IPS-20b (cell line): ENCODE data around the gene BPIFA2.

Experiments used
- H3K27ac ChIP-seq: one replicate; pipeline ENCODE4 v1.5.1; 2013; ENCODE audit warnings: low read length
- H3K27me3 ChIP-seq: 2 replicates; pipeline ENCODE4 v1.6.1; 2013; ENCODE audit warnings: mild to moderate bottlenecking, low read length, inconsistent platforms; ENCODE audit not compliant: insufficient read depth
- H3K36me3 ChIP-seq: 2 replicates; pipeline ENCODE4 v1.6.1; 2013; ENCODE audit warnings: low read depth, mild to moderate bottlenecking, inconsistent platforms, low read length, moderate library complexity; ENCODE audit not compliant: insufficient read depth
- H3K4me1 ChIP-seq: 2 replicates; pipeline ENCODE4 v1.6.1; 2013; ENCODE audit warnings: mild to moderate bottlenecking, control low read depth, inconsistent platforms, low read length, moderate library complexity; ENCODE audit not compliant: insufficient read depth
- H3K4me3 ChIP-seq: 2 replicates; pipeline ENCODE4 v1.5.1; 2013; ENCODE audit warnings: mild to moderate bottlenecking, low read length, inconsistent platforms
- H3K9ac ChIP-seq: 2 replicates; pipeline ENCODE4 v1.6.1; 2013; ENCODE audit warnings: low read depth, mild to moderate bottlenecking, inconsistent platforms, low read length, moderate library complexity
- H3K9me3 ChIP-seq: 2 replicates; pipeline ENCODE4 v1.6.1; 2013; ENCODE audit warnings: mild to moderate bottlenecking, low read depth, low read length, inconsistent platforms; ENCODE audit not compliant: insufficient read depth

BPIFA2 gene

GRCh38 chr20:33203444-33203843 lies 35.5 kb downstream of the BPIFA2 start:
- H3K9me3 ChIP-seq: no peaks in the 10 kb centered on the region
- no peak overlapping the region for H3K4me3 ChIP-seq
- H3K27ac ChIP-seq: no peak overlapping the region
- no peak overlapping the region for H3K9ac ChIP-seq
- H3K27me3 ChIP-seq: peaks cover 26% of the 10 kb centered on the region
- H3K36me3 ChIP-seq: no peaks in the 10 kb centered on the region
- H3K4me1 ChIP-seq: no peaks in the 10 kb centered on the region

GRCh38 chr20:33209789-33210188 lies 41.8 kb downstream of the BPIFA2 start:
- H3K9me3 ChIP-seq: no peaks in the 10 kb centered on the region
- H3K36me3 ChIP-seq: no peaks in the 10 kb centered on the region
- H3K9ac ChIP-seq: no peak overlapping the region
- H3K27me3 ChIP-seq: peaks cover 38% of the 10 kb centered on the region
- no peak overlapping the region for H3K27ac ChIP-seq
- no peak overlapping the region for H3K4me3 ChIP-seq
- H3K4me1 ChIP-seq: no peaks in the 10 kb centered on the region

- Histone ChIP-seq H3K4me3 (no peak overlapping the region), H3K9ac (no peak overlapping the region), H3K27me3 (peaks cover 37% of the 10 kb centered on the region), H3K4me1 (no peaks in the 10 kb centered on the region), H3K9me3 (no peaks in the 10 kb centered on the region), H3K36me3 (no peaks in the 10 kb centered on the region), H3K27ac (no peak overlapping the region)
These were observed 42.4 kb downstream of the BPIFA2 start for GRCh38 chr20:33210371-33210770.

- Histone ChIP-seq H3K27ac (no peak overlapping the region), H3K36me3 (no peaks in the 10 kb centered on the region), H3K9ac (no peak overlapping the region), H3K4me1 (no peaks in the 10 kb centered on the region), H3K4me3 (no peak overlapping the region), H3K27me3 (peaks cover 24% of the 10 kb centered on the region), H3K9me3 (no peaks in the 10 kb centered on the region)
These were observed 44.0 kb downstream of the BPIFA2 start for GRCh38 chr20:33211817-33212424.

- H3K9ac ChIP-seq: no peak within 1 kb of the TSS
- no peaks in the 10 kb centered on the region for H3K4me1 ChIP-seq
- H3K36me3 ChIP-seq: no peaks in the 10 kb centered on the region
- no peak within 1 kb of the TSS for H3K4me3 ChIP-seq
- H3K27ac ChIP-seq: no peak within 1 kb of the TSS
- H3K27me3 ChIP-seq: no peaks in the 10 kb centered on the region; the same call in 1 of the 2 replicates
- H3K9me3 ChIP-seq: no peaks in the 10 kb centered on the region
These were observed 49.1 kb downstream of the BPIFA2 start, which contains the start of gene BPIFA3 for GRCh38 chr20:33217052-33217451. Gene BPIFA3, plus strand, starts transcription at chr20:33217352. Its CDS starts 185 bp downstream, at chr20:33217537.

GRCh38 chr20:33224399-33224798 lies 56.4 kb downstream of the BPIFA2 start:
- Histone ChIP-seq H3K4me1 (no peaks in the 10 kb centered on the region), H3K4me3 (no peak overlapping the region), H3K27me3 (peaks cover 15% of the 10 kb centered on the region; the same call in 1 of the 2 replicates), H3K36me3 (no peaks in the 10 kb centered on the region), H3K9me3 (no peaks in the 10 kb centered on the region), H3K27ac (no peak overlapping the region), H3K9ac (no peak overlapping the region)

GRCh38 chr20:33229843-33230242 lies 61.9 kb downstream of the BPIFA2 start:
- H3K9ac ChIP-seq: no peak overlapping the region
- no peaks in the 10 kb centered on the region for H3K9me3 ChIP-seq
- no peak overlapping the region for H3K4me3 ChIP-seq
- H3K27ac ChIP-seq: no peak overlapping the region
- H3K36me3 ChIP-seq: no peaks in the 10 kb centered on the region
- H3K27me3 ChIP-seq: peaks cover 15% of the 10 kb centered on the region; the same call in 1 of the 2 replicates
- no peaks in the 10 kb centered on the region for H3K4me1 ChIP-seq
